Dedifferentiated amniotic fluid mesenchymal stem cell (primary cell): Measurements from ENCODE around the gene NFAM1.

Source experiments
- DNase-seq: peaks from one replicate; pipeline ENCODE4 v3.0.0-alpha.2; 2016; ENCODE audit errors: extremely low spot score

NFAM1 gene

GRCh38 chr22:42383851-42384417 is 48.3 kb downstream of the NFAM1 start:
- no peak for DNase-seq

- no peak for DNase-seq
These were observed 48.9 kb downstream of the NFAM1 start for GRCh38 chr22:42383287-42383686.

DNA sequence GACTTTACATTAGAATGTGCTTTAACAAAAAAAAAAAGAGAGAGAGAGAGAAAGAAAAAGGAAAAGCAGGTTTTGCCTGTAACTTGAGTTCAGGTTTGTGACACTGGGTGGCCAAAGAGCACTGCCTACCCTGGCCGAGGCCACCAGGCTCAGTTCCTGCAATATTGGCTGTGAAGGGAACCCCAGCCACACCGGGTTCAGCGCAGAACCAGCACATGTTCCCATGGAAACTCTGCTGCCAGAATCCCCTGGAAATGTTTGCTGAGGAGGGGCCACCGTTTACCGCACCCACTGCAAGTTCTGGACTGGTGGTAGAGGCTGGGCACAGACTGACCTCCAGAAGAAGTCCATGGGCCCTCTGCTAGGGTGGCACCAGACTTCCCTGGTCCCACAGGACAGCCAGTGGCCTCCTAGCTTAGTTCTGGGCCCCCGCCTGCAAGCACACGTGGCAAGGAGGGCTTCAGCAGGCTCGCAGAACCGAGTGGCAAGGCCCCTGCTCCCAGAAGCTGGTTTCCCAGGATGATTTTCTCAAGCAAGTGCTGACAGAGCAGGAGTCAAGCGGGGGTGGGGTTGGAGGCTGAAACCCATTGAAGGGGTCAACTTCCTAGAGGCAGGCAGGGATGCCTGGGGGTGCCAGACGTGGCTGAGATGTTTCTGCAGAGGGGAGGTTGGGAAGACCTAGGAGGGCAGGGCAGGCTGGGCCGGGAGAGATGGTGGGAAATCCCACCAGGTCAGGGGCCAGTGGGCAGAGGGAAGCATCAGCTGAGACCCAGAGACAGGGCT is 51.2 kb downstream of the NFAM1 start:
- DNase-seq = no peak

DNA sequence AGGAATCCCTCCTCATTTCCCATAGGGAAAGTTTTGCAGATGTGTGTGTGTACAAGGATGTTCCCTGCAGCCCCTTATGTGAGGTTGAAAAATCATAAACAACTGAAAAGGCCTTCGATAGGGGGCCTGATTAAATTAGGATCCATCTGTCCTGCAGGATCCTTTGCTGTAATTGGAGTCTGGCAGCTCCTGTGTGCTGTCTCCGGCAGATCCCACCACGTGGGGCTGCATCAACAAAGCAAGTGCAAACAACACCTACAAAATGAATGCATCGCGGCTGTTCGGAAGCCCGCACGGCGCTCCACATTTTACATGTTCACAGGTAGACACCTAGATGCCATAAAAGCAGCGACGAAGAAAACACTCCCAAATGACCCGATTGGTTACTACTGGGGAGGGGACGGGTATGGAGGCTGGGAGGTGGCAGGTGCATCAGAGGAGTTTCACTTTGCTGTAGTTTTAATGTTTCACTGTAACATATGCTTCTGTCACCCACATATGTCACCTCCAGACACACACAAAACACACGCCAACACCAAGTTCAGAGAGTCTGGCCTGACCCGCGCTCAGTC is 52.2 kb downstream of the NFAM1 start:
- no peak for DNase-seq

DNA sequence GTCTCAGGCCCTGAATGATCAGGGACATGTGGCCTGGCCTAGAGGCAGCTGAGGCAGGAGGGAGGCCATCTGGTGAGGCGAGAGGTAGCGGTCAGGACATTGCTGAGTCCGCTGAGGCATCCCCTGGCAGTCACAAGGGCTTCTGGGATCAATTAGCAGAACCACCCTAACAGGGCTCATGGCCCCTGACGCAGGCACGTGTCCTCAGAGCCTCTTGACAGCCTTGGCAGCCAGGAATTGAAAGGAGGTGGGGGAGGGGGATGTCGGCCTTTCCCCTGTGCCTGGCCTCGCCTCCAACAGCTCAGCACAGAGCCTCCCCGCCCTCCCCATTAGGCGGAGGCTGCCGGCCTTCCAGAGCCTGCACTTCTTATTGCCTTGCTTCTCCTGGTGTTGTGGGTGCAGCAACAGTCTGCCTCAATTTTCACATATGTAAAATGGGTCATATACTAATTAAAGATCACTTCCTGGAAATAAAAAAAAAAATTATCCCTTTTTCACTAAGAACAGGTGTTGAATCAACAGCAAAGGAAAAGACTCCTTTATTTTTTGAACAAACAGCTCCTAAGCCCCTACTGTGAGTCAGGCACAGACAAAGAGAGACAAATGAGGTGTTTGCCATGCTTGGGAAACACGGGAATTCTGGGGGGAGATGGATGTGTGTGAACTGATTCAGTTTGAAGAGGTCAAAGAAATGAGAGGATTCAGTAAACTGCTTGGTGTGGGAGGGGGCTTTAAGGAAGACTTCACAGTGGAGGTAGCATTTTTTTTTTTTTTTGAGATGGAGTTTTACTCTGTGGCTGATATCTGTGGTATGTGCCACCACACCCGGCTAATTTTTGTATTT is 55.3 kb downstream of the NFAM1 start:
- DNase-seq = no peak

DNA sequence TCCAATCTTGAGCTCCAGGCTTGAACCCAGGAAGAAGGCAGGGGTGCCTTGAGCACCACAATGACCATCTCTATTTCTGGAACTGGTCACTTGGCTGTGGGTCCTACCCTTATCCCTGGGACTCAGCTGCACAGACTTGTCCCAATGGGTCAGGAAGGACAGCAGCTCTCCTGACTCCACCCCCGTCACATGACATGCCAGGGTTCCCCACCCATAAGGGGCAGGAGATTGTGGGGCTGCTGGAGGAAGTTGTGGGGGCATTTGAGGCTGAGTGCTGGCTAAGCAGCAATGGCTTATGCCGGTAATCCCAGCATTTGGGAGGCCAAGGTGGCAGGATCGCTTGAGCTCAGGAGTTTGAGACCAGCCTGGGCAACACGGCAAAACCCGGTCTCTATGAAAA is 56.2 kb downstream of the NFAM1 start:
- no peak for DNase-seq

DNA sequence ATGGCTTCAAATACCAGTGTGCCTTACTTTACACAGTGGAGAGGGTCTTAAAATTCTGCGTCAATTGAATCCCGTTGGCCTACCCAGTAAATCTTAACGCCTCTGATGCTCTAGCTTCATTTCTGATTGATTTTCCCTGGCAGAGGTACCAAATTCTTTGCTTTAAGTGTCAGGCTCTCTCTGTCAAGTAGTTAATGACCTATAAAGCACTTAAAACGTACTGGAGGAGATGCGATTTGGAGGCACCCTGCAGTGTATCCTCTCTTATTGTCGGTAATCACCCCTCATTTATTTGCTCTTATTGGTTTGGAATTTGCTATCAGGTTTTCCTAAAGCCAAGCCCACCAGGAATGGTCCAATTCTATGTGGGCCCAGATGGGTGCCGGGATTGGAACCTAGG is 59.2 kb downstream of the NFAM1 start:
- no peak for DNase-seq

GRCh38 chr22:42371501-42371900 is 60.7 kb downstream of the NFAM1 start:
- DNase-seq = no peak

DNA sequence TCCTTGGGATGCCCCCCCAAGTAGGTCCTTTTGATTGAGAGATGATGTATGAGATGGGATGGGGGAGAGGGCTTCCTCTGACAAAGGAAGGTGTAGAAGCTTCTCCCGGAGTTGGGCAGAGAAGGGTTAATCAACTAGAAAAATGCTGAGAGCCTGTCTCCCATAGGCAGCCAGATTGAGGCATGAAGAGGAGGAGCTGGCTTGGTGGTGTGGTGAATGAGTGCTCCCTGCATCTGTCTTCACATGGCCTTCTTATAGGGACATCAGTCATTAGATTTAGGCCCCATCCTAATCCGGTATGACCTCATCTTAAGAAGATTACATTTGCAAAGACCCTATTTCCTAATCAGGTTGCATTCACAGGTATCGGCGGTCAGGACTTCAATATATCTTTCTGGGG is 61.1 kb downstream of the NFAM1 start:
- DNase-seq = no peak

GRCh38 chr22:42369250-42370041 is 62.8 kb downstream of the NFAM1 start:
- DNase-seq = peak; percentile 80

GRCh38 chr22:42368379-42369249 is 63.6 kb downstream of the NFAM1 start:
- no peak for DNase-seq

GRCh38 chr22:42367980-42368378 is 64.2 kb downstream of the NFAM1 start:
- no peak for DNase-seq

- no peak for DNase-seq
These were observed 65.2 kb downstream of the NFAM1 start for GRCh38 chr22:42366806-42367581.

DNA sequence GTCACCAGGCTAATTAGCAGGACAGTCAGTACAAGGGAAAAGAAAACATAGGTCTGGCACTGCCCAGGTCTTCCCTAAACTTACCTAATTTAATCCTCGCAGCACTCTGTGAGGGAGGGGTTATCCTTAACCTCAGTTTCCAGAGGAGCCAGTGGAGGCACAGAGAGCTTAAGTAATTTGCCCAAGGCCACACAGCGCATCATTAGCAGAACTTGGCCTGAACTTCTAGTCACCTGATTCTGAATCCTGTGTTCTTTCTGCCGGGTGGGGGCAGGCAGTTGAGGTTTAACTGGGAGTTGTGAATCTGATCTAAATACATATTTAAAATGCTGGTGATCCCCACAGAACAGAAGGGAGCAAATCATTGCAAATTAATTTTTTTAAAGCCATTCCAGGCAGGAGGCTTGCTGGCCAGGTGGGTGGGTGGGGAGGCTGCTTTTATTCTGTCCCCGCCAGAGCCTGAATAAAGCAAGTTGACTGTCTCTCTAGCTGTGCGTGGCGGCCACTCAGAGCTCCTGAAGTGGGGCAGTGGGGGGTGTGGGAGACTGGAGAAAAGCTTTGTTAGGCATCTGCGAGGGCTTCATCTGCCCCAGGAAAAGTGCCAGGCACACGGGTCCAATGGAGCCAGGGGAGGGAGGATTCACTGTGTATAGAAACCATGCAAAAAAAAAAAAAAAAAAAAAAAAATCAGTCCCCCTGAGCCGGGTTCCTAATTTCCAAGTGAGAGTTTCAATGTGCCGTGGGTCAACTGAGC is 66.1 kb downstream of the NFAM1 start:
- no peak for DNase-seq

DNA sequence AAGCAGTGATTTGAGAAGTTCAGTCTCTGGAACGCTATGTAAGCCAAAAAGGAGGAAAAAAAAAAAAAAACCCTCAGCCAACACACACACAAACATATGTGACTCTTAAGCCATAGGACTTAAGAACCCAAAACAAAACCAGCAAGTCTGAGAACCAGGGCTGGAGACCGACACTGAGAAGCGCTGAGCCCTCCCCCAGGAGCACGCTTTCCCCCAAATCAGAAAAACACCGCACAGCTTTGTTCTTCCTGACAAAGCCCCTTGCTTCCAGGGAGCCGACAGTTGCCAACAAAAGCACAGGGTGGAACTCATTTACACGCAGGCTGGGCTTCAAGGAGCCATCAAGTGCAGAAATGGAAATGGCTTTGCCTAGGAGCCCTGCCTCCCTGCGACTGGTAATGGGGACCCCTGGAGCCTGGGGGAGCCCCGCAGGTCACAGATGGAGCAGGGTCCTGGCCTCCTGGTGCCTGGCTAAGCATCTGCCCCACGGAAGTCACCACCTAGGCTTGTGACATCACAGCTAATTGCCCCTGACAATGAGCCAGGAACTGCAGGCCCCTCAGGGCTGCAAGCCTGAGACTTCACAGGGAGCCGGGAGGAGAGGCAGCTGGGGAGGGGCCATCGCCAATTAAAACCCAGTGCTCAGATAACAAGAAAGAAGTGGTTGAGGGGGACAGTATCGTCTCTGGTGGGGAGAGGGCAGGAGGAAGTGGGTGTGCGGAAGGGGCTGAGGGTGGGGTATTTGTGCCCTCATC is 66.9 kb downstream of the NFAM1 start:
- no peak for DNase-seq

DNA sequence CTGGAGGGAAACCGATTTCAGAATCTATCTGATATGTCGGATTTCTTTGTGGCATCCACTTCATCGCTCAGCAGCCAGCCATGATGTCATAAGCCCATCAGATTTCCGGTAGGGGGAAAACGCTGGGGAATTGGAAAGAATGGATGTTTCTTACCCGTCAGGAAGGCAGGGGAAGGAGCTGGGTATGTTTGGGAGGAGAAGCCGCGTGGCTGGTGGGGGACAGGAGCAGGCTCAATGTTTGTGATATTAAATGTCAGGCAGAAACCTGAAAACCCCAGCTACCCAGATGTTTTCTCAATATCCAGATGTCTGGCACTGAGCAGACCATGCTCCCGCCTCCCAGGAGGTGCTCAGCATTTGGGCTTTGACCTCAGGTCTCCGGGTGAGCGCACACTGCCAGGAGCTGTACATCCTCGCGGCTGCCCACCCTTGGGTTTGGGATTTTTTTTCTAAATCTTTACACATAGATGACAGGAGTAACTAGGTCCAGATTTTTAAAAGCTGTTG is 67.5 kb downstream of the NFAM1 start:
- DNase-seq = no peak

GRCh38 chr22:42363892-42364291 is 68.3 kb downstream of the NFAM1 start:
- no peak for DNase-seq

GRCh38 chr22:42361523-42361922 is 70.7 kb downstream of the NFAM1 start:
- DNase-seq = no peak
